GM12878 (cell line): ENCODE measurements around the gene TIE1. TPM values are rescaled to one million over a fixed set of nuclear protein-coding genes. Genes with fewer than 3 reads are reported as not detected.

ENCODE experiments used
- ATAC-seq: fragments of 200-7000 bp; cut with Tn5 transposase; 3 replicates; pipeline ENCODE4 v1.9.1; 2020; ENCODE audit warnings: mild to moderate bottlenecking, moderate library complexity
- BruUV-seq: library from RNA; stranded (reverse); fragments of 400-500 nt; replicated peaks from 2 replicates; lab custom pipeline; 2021; lab: Mats Ljungman, UMichigan
- CTCF ChIA-PET: fragments of 300-600 bp; sonication (Branson Sonifier 250); formaldehyde crosslinking; extraction: SDS; loops from one replicate; lab custom pipeline; 2021; ENCODE audit warnings: inconsistent platforms; lab: Yijun Ruan, JAX
- POLR2A ChIA-PET: fragments of 350-600 bp; formaldehyde crosslinking; extraction: SDS; loops from one replicate; lab custom pipeline; 2021; ENCODE audit warnings: inconsistent platforms; lab: Charles Lee
- RAD21 ChIA-PET: fragments of 300-600 bp; sonication (Branson Sonifier 250); formaldehyde crosslinking; loops from one replicate; lab custom pipeline; 2023; ENCODE audit warnings: antibody characterized with exemption; ENCODE audit not compliant: unreplicated experiment; lab: Charles Lee
- SMC1A ChIA-PET: fragments of 300-600 bp; sonication (Branson Sonifier 250); formaldehyde crosslinking; loops from one replicate; lab custom pipeline; 2023; ENCODE audit not compliant: unreplicated experiment, uncharacterized antibody; lab: Charles Lee
- DNase-seq: peaks from one replicate; pipeline ENCODE4 v3.0.0-alpha.2; 2011; ENCODE audit warnings: low read depth, low spot score
- FAIRE-seq: peaks from 3 replicates; lab custom pipeline; 2011; peaks lifted over from hg19 to GRCh38; lab: Jason Lieb, UNC
- H2AFZ ChIP-seq: 2 replicates; pipeline ENCODE4 v1.6.0; 2011; ENCODE audit warnings: low read depth, low read length, control low read depth; ENCODE audit not compliant: control insufficient read depth
- H3K27ac ChIP-seq: 2 replicates; pipeline ENCODE4 v1.5.1; 2011; ENCODE audit warnings: control low read depth; ENCODE audit not compliant: control insufficient read depth, insufficient read depth
- H3K27me3 ChIP-seq, 2 experiments: replicated peaks in 1 of 2; 2 replicates each; pipeline versions ENCODE4 v1.6.0 to v1.6.1; 2011; ENCODE audit warnings: low read length in 1 of 2; ENCODE audit not compliant: control insufficient read depth in 2 of 2, insufficient read depth in 2 of 2
- H3K36me3 ChIP-seq, 2 experiments: 2 replicates each; pipeline ENCODE4 v1.5.1; 2011; ENCODE audit warnings: low read length in 1 of 2; ENCODE audit not compliant: control insufficient read depth in 2 of 2, insufficient read depth in 2 of 2
- H3K4me1 ChIP-seq: 2 replicates; pipeline ENCODE4 v1.6.1; 2011; ENCODE audit warnings: mild to moderate bottlenecking, low read length, moderate library complexity, mixed read lengths; ENCODE audit not compliant: control insufficient read depth, insufficient read depth
- H3K4me2 ChIP-seq: 2 replicates; pipeline ENCODE4 v1.6.0; 2011; ENCODE audit warnings: control low read depth; ENCODE audit not compliant: control insufficient read depth, insufficient read depth
- H3K4me3 ChIP-seq: fragments of 200-600 bp; sonication (generic); 2 replicates; pipeline ENCODE4 v1.5.1; 2016
- H3K79me2 ChIP-seq: 2 replicates; pipeline ENCODE4 v1.6.0; 2011; ENCODE audit warnings: low read length; ENCODE audit not compliant: control insufficient read depth, insufficient read depth
- H3K9ac ChIP-seq: 2 replicates; pipeline ENCODE4 v1.8.0; 2011; ENCODE audit warnings: low read length, control low read depth, mixed read lengths; ENCODE audit not compliant: control insufficient read depth, insufficient read depth
- H3K9me3 ChIP-seq: replicated peaks from 3 replicates; pipeline ENCODE4 v1.5.1; 2011; ENCODE audit warnings: mild to moderate bottlenecking, low read length; ENCODE audit not compliant: control insufficient read depth, insufficient read depth
- H4K20me1 ChIP-seq: 2 replicates; pipeline ENCODE4 v1.6.0; 2011; ENCODE audit not compliant: control insufficient read depth, insufficient read depth
- BACH1 ChIP-seq: fragments of 450-650 bp; IDR thresholded peaks from 2 replicates; pipeline ENCODE4 v1.6.1; 2017; ENCODE audit warnings: mild to moderate bottlenecking, borderline replicate concordance
- EZH2 ChIP-seq: IDR thresholded peaks from 2 replicates; pipeline ENCODE4 v1.6.1; 2012; ENCODE audit warnings: low read depth, mild to moderate bottlenecking, control low read depth, inconsistent platforms, low read length, borderline replicate concordance; ENCODE audit not compliant: control insufficient read depth
- MEF2A ChIP-seq: IDR thresholded peaks from 2 replicates; pipeline ENCODE4 v1.6.1; 2011; ENCODE audit warnings: low read depth, mild to moderate bottlenecking, low read length, moderate library complexity; ENCODE audit not compliant: insufficient read depth
- NBN ChIP-seq: fragments of 450-650 bp; IDR thresholded peaks from 2 replicates; pipeline ENCODE4 v1.6.1; 2016
- NFXL1 ChIP-seq: fragments of 450-650 bp; IDR thresholded peaks from 2 replicates; pipeline ENCODE4 v1.6.1; 2017; ENCODE audit warnings: antibody characterized with exemption, mild to moderate bottlenecking, borderline replicate concordance
- POLR2A ChIP-seq: IDR thresholded peaks from 2 replicates; pipeline ENCODE4 v1.6.1; 2011; ENCODE audit warnings: low read depth, mild to moderate bottlenecking, low read length
- POU2F2 ChIP-seq: IDR thresholded peaks from 3 replicates; pipeline ENCODE4 v1.6.1; 2011; ENCODE audit warnings: low read depth, mild to moderate bottlenecking, low read length, borderline replicate concordance
- RAD51 ChIP-seq: fragments of 450-650 bp; IDR thresholded peaks from 2 replicates; pipeline ENCODE4 v1.6.1; 2016; ENCODE audit warnings: moderate library complexity, mild to moderate bottlenecking, inconsistent platforms
- RCOR1 ChIP-seq: conservative IDR thresholded peaks from 2 replicates; pipeline ENCODE4 v1.6.1; 2012; ENCODE audit warnings: low read depth, low read length, improper control_type of control experiment
- RELA ChIP-seq: fragments of 450-650 bp; IDR thresholded peaks from 2 replicates; pipeline ENCODE4 v1.8.0; 2014; ENCODE audit warnings: borderline replicate concordance; ENCODE audit not compliant: partially characterized antibody
- SMARCA5 ChIP-seq: fragments of 450-650 bp; IDR thresholded peaks from 2 replicates; pipeline ENCODE4 v1.6.1; 2017; ENCODE audit warnings: mild to moderate bottlenecking
- SP1 ChIP-seq: IDR thresholded peaks from one replicate; pipeline ENCODE4 v1.6.1; 2011; ENCODE audit warnings: low read depth, low read length
- TCF7 ChIP-seq: IDR thresholded peaks from 2 replicates; pipeline ENCODE4 v1.6.1; 2014; ENCODE audit warnings: antibody characterized with exemption, borderline replicate concordance
- ZNF384 ChIP-seq: IDR thresholded peaks from 2 replicates; pipeline ENCODE4 v1.6.1; 2012; ENCODE audit warnings: low read depth, mild to moderate bottlenecking, low read length, improper control_type of control experiment, borderline replicate concordance
- WGBS: methylation state at CpG from one replicate; pipeline ENCODE4 v1.1.6; 2016; ENCODE audit warnings: low lambda C conversion rate; ENCODE audit not compliant: insufficient replicate concordance, insufficient coverage; ENCODE audit errors: missing lambda C conversion rate; 5-methylcytosine and 5-hydroxymethylcytosine counted together
- in situ Hi-C: fragments of 300-500 bp; cut with MboI; formaldehyde crosslinking; loops from 9 replicates; pipeline ENCODE4 v1.14.3; 2018; ENCODE audit warnings: mixed read lengths
- intact Hi-C: fragments of 100-400 bp; cut with micrococcal nuclease; formaldehyde crosslinking; loops from one replicate; pipeline ENCODE4 v1.14.2; 2022; ENCODE audit not compliant: unreplicated experiment
- polyA plus RNA-seq, 11 experiments: library from polyadenylated mRNA; depleted of rRNA in 4 of 11; unstranded in 6 of 11; stranded (reverse) in 5 of 11; fragments of >200 nt; fragmentation: Nextera tagmentation in 4 of 11; fragmentation: Illumina TruSeq in 1 of 11; extraction: Ambion mirVana in 4 of 11; extraction: Trizol in 1 of 11; gene quantifications; 1 replicate in 1 of 11; 2 replicates in 10 of 11; pipeline versions ENCODE4 v1.2.1 to v1.2.3, GENCODE V29; 2011 to 2016; ENCODE audit warnings: inconsistent platforms in 2 of 11, missing spikeins in 2 of 11, low read depth in 1 of 11
- total RNA-seq, 4 experiments: library from RNA; depleted of rRNA in 3 of 4; stranded (reverse); fragments of >200 nt in 3 of 4; fragmentation: Illumina TruSeq in 1 of 4; extraction: Trizol in 1 of 4; gene quantifications; 2 replicates each; pipeline versions ENCODE4 v1.2.1 to v1.2.3, GENCODE V29; 2013 to 2021
- TF ChIP-seq, protein P1 (sequence below): fragments of 150-350 bp; IDR thresholded peaks from 2 replicates; pipeline ENCODE4 v1.6.1; 2014; ENCODE audit warnings: mild to moderate bottlenecking, low read depth, low read length
- TF ChIP-seq, protein P2 (sequence below): fragments of 450-650 bp; IDR thresholded peaks from 2 replicates; pipeline ENCODE4 v1.6.1; 2017; ENCODE audit warnings: antibody characterized with exemption, mild to moderate bottlenecking, moderate library complexity
- TF ChIP-seq, protein P3 (sequence below): fragments of 450-650 bp; formaldehyde crosslinking; IDR thresholded peaks from 2 replicates; pipeline ENCODE4 v1.4.0; 2020; ENCODE audit warnings: mild to moderate bottlenecking, moderate library complexity

The TIE1 gene
- total and polyA plus RNA-seq, 10 of the 15 experiments (the other 5 are each of a cell fraction or from before 2014, with no cell fraction given), result 0.26 to 3.9 (median 1.3) TPM

DNA sequence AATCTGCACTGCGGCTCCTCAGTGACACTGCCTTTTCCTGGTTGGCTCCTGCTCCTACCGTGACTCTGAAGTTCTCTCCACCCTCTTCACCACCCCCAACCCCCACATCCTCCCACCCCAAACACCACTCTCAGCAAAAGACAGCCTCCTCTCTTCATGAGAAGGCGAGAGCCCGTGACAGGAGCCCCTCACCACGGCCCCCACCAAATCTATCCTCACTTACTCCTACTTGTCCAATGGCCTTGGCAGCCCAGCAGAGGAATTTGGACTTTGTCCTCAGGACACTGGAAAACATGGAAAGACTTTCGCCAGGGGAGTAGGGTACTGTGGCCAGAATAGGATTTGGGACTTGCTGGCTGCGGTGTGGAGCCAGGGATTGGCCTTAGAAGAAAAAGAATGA lies 24.1 kb upstream of the TIE1 start:
- Histone ChIP-seq H3K4me3 (no peak overlapping the region), H3K36me3 (no peaks in the 10 kb centered on the region), H3K27ac (no peak overlapping the region), H3K9me3 (no peaks in the 10 kb centered on the region), H3K27me3 (no peaks in the 10 kb centered on the region; a peak in 1 of 4 replicates), H3K9ac (no peak overlapping the region), H2AFZ (no peak overlapping the region), H3K4me2 (no peak overlapping the region), H3K4me1 (peaks cover 4% of the 10 kb centered on the region; the same call in 1 of the 2 replicates), H3K79me2 (no peaks in the 10 kb centered on the region), H4K20me1 (no peaks in the 10 kb centered on the region)
- CTCF ChIA-PET, result no interaction called here
- 17% methylated on average over 5 of the region's 7 CpGs for WGBS
- DNase-seq (no peak), FAIRE-seq (no peak), ATAC-seq (no peak)
- intact Hi-C loops, result no loop called here
- no TSS peak for BruUV-seq
- RAD21 ChIA-PET, result interaction anchor here (0.5 kb wide), 1 partner anchor 220 kb away, joined by 3 read pairs; no protein-coding TSS in a partner anchor
- no peak for TF ChIP-seq RAD51
- no peak for TF ChIP-seq NFXL1
- TF ChIP-seq ZNF384, result no peak
- TF ChIP-seq POLR2A, result no peak
- TF ChIP-seq RELA, result no peak
- TF ChIP-seq, protein P1, sequence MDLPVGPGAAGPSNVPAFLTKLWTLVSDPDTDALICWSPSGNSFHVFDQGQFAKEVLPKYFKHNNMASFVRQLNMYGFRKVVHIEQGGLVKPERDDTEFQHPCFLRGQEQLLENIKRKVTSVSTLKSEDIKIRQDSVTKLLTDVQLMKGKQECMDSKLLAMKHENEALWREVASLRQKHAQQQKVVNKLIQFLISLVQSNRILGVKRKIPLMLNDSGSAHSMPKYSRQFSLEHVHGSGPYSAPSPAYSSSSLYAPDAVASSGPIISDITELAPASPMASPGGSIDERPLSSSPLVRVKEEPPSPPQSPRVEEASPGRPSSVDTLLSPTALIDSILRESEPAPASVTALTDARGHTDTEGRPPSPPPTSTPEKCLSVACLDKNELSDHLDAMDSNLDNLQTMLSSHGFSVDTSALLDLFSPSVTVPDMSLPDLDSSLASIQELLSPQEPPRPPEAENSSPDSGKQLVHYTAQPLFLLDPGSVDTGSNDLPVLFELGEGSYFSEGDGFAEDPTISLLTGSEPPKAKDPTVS, result no peak
- TF ChIP-seq SMARCA5, result no peak
- TF ChIP-seq EZH2, result no peak
- no peak for TF ChIP-seq RCOR1
- TF ChIP-seq, protein P2, sequence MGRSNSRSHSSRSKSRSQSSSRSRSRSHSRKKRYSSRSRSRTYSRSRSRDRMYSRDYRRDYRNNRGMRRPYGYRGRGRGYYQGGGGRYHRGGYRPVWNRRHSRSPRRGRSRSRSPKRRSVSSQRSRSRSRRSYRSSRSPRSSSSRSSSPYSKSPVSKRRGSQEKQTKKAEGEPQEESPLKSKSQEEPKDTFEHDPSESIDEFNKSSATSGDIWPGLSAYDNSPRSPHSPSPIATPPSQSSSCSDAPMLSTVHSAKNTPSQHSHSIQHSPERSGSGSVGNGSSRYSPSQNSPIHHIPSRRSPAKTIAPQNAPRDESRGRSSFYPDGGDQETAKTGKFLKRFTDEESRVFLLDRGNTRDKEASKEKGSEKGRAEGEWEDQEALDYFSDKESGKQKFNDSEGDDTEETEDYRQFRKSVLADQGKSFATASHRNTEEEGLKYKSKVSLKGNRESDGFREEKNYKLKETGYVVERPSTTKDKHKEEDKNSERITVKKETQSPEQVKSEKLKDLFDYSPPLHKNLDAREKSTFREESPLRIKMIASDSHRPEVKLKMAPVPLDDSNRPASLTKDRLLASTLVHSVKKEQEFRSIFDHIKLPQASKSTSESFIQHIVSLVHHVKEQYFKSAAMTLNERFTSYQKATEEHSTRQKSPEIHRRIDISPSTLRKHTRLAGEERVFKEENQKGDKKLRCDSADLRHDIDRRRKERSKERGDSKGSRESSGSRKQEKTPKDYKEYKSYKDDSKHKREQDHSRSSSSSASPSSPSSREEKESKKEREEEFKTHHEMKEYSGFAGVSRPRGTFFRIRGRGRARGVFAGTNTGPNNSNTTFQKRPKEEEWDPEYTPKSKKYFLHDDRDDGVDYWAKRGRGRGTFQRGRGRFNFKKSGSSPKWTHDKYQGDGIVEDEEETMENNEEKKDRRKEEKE, result no peak
- TF ChIP-seq BACH1, result no peak
- no peak for TF ChIP-seq SP1
- TF ChIP-seq, protein P3, sequence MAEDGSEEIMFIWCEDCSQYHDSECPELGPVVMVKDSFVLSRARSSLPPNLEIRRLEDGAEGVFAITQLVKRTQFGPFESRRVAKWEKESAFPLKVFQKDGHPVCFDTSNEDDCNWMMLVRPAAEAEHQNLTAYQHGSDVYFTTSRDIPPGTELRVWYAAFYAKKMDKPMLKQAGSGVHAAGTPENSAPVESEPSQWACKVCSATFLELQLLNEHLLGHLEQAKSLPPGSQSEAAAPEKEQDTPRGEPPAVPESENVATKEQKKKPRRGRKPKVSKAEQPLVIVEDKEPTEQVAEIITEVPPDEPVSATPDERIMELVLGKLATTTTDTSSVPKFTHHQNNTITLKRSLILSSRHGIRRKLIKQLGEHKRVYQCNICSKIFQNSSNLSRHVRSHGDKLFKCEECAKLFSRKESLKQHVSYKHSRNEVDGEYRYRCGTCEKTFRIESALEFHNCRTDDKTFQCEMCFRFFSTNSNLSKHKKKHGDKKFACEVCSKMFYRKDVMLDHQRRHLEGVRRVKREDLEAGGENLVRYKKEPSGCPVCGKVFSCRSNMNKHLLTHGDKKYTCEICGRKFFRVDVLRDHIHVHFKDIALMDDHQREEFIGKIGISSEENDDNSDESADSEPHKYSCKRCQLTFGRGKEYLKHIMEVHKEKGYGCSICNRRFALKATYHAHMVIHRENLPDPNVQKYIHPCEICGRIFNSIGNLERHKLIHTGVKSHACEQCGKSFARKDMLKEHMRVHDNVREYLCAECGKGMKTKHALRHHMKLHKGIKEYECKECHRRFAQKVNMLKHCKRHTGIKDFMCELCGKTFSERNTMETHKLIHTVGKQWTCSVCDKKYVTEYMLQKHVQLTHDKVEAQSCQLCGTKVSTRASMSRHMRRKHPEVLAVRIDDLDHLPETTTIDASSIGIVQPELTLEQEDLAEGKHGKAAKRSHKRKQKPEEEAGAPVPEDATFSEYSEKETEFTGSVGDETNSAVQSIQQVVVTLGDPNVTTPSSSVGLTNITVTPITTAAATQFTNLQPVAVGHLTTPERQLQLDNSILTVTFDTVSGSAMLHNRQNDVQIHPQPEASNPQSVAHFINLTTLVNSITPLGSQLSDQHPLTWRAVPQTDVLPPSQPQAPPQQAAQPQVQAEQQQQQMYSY, result no peak
- no peak for TF ChIP-seq POU2F2
- no peak for TF ChIP-seq MEF2A
- no peak for TF ChIP-seq TCF7
- TF ChIP-seq NBN, result no peak
- POLR2A ChIA-PET, result no interaction called here
- in situ Hi-C loops, result no loop called here
- SMC1A ChIA-PET, result no interaction called here
